Esophagus muscularis mucosa (tissue), 4 donors: ENCODE measurements around the gene ALDOB. TPM values are rescaled to one million over a fixed set of nuclear protein-coding genes. Genes with fewer than 3 reads are reported as not detected.

Source experiments
- DNase-seq: peaks from one replicate; pipeline ENCODE4 v3.0.0-alpha.2; 2017; ENCODE audit errors: extremely low spot score
- H3K27ac ChIP-seq, 4 donors: fragments of 200-600 bp; sonication (generic); replicated peaks in 1 of 4; 1 replicate in 3 of 4; 2 replicates in 1 of 4; pipeline ENCODE4 v1.5.1; 2016 to 2019; ENCODE audit warnings: mild to moderate bottlenecking in 1 of 4
- H3K27me3 ChIP-seq, 4 donors: fragments of 200-600 bp; sonication (generic); one replicate each; pipeline versions ENCODE4 v1.5.1 to v1.6.0; 2016 to 2019
- H3K36me3 ChIP-seq, 4 donors: fragments of 200-600 bp; sonication (generic); one replicate each; pipeline ENCODE4 v1.5.1; 2016 to 2019
- H3K4me1 ChIP-seq, 4 donors: fragments of 200-600 bp; sonication (generic); one replicate each; pipeline ENCODE4 v1.5.1; 2016 to 2019
- H3K4me3 ChIP-seq, 4 donors: fragments of 200-600 bp; sonication (generic); 1 replicate in 2 of 4; 2 replicates in 2 of 4; pipeline ENCODE4 v1.5.1; 2016 to 2019; ENCODE audit warnings: mild to moderate bottlenecking in 4 of 4, moderate library complexity in 1 of 4
- H3K9me3 ChIP-seq, 4 donors: fragments of 200-600 bp; sonication (generic); 1 replicate in 3 of 4; 2 replicates in 1 of 4; pipeline ENCODE4 v1.5.1; 2016 to 2019
- EP300 ChIP-seq: sonication (generic); formaldehyde crosslinking; IDR thresholded peaks from one replicate; pipeline ENCODE4 v1.6.1; 2017; ENCODE audit warnings: antibody characterized with exemption
- POLR2A ChIP-seq: fragments of 450-650 bp; IDR thresholded peaks from one replicate; pipeline ENCODE4 v1.6.1; 2017; ENCODE audit warnings: antibody characterized with exemption, moderate library complexity, mild to moderate bottlenecking, low read depth
- POLR2AphosphoS5 ChIP-seq, 2 donors: sonication (generic); formaldehyde crosslinking; IDR thresholded peaks; one replicate each; pipeline ENCODE4 v1.6.1; 2017; ENCODE audit warnings: antibody characterized with exemption in 2 of 2
- WGBS: methylation state at CpG from one replicate; pipeline ENCODE4 v1.1.5; 2018; 5-methylcytosine and 5-hydroxymethylcytosine counted together
- intact Hi-C: fragments of 100-400 bp; cut with DNase I; formaldehyde crosslinking; loops from one replicate; pipeline ENCODE4 v1.15.1; 2023
- total RNA-seq, 4 donors: library from RNA; depleted of rRNA; stranded (reverse); fragments of >200 nt; gene quantifications; one replicate each; pipeline versions ENCODE4 v1.1.0 to v1.2.1, GENCODE V29; 2016
- TF ChIP-seq, protein P1 (sequence below), 3 experiments: fragments of 200-600 bp in 2 of 3; fragments of 450-650 bp in 1 of 3; sonication (generic) in 2 of 3; IDR thresholded peaks; one replicate each; pipeline ENCODE4 v1.5.1; 2017 to 2019; ENCODE audit warnings: antibody characterized with exemption in 3 of 3, mild to moderate bottlenecking in 2 of 3, moderate library complexity in 1 of 3

Gene ALDOB
- total RNA-seq, 4 donors from 2014 or later, result 0.23 to 0.33 TPM; not detected in 2

DNA sequence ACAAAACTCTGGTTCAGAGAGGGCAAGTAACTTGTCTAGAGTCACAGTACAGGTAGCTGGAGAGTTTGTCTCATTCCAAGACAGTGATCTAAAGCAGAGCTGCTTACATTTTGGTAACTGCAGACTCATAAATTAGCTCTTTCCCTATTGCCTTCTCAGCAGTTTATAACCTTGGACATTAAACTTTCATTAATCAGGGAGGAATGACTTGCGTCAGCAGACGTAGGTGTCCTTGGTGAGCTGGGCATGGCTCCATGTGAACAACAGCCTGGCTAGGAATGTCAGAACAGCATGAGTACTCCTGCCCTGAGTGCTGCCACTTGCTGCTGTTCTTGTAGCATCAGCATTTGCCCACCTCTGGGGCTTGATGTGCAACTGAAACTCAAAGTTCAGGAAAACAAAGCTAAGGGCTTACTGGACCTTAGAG, 2.2 kb upstream of the ALDOB start:
- WGBS, result 44% methylated on average over 2 of the region's 2 CpGs

DNA sequence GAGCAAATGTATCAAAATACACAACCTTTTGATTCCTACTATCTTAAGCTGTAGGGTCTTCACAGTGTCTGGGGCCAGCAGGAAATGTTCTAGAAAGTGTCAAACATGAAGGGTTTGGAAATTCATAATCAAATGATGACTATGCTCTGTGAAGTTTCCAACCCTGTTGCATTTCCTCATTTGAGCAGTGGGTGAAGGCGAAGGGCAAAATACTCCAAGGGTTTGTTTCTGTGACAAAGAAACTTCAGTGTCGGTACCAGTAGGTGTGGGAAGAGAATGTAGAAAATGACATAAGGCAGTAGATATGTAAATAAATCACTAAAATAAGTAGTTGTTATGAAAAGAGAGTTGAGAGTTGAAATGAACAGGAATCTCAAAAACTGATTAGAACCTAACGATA, 576 bp downstream of the ALDOB start:
- H3K9me3 ChIP-seq, result no peaks in the 10 kb centered on the region
- no peaks in the 10 kb centered on the region for H3K36me3 ChIP-seq
- intact Hi-C loops, result no loop called here
- TF ChIP-seq, protein P1, sequence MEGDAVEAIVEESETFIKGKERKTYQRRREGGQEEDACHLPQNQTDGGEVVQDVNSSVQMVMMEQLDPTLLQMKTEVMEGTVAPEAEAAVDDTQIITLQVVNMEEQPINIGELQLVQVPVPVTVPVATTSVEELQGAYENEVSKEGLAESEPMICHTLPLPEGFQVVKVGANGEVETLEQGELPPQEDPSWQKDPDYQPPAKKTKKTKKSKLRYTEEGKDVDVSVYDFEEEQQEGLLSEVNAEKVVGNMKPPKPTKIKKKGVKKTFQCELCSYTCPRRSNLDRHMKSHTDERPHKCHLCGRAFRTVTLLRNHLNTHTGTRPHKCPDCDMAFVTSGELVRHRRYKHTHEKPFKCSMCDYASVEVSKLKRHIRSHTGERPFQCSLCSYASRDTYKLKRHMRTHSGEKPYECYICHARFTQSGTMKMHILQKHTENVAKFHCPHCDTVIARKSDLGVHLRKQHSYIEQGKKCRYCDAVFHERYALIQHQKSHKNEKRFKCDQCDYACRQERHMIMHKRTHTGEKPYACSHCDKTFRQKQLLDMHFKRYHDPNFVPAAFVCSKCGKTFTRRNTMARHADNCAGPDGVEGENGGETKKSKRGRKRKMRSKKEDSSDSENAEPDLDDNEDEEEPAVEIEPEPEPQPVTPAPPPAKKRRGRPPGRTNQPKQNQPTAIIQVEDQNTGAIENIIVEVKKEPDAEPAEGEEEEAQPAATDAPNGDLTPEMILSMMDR (IDR thresholded peaks at IDR 0.05), result no peak
- TF ChIP-seq EP300 (no peak), POLR2AphosphoS5 (IDR thresholded peaks at IDR 0.05) (no peak), POLR2A (no peak)
- H3K27ac ChIP-seq, result no peak overlapping the region
- peaks cover 3 to 11% (median 8%) of the 10 kb centered on the region in 4 donors for H3K4me1 ChIP-seq
- DNase-seq, result no peak
- 64% methylated on average over 3 of the region's 3 CpGs for WGBS
- H3K27me3 ChIP-seq, result peaks cover 0 to under 1% (median 0%) of the 10 kb centered on the region in 4 donors
- H3K4me3 ChIP-seq, result no peak overlapping the region

More for the DNA sequence above, 2.2 kb upstream of the ALDOB start:
- Histone ChIP-seq H3K4me1 (peaks cover 5 to 11% (median 8%) of the 10 kb centered on the region in 4 donors), H3K27me3 (peaks cover 0 to 3% (median 0%) of the 10 kb centered on the region in 4 donors), H3K36me3 (no peaks in the 10 kb centered on the region), H3K4me3 (no peak overlapping the region), H3K9me3 (no peaks in the 10 kb centered on the region), H3K27ac (no peak overlapping the region)
- TF ChIP-seq EP300 (no peak), POLR2AphosphoS5 (IDR thresholded peaks at IDR 0.05) (peak; percentile 40 to 52)
- TF ChIP-seq, protein P1 (IDR thresholded peaks at IDR 0.05), result no peak
- DNase-seq, result no peak
- intact Hi-C loops, result no loop called here

DNA sequence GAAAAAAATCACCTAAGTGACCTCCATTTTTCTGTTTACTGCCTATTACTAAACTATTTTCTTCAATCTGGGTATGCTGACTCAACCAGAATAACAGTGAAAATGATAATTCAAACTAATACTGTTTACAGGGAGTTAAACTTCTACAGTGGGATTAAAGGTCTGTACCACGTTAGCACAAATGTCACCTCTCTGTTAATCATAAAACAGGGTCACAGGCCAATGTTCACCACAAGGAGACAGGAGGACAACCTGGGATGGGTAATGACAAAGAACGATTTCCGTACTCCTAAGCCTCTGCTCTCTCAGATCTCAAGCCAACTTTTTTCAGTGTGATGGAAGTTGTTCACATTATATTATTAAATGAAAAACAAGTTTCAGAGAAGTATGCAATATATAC, 2.3 kb downstream of the ALDOB start:
- WGBS, result 89% methylated on average over 3 of the region's 3 CpGs
- intact Hi-C loops, result no loop called here
- TF ChIP-seq, protein P1 (IDR thresholded peaks at IDR 0.05), result no peak
- TF ChIP-seq EP300, result no peak
- no peak for TF ChIP-seq POLR2AphosphoS5 (IDR thresholded peaks at IDR 0.05)
- TF ChIP-seq POLR2A, result no peak

DNA sequence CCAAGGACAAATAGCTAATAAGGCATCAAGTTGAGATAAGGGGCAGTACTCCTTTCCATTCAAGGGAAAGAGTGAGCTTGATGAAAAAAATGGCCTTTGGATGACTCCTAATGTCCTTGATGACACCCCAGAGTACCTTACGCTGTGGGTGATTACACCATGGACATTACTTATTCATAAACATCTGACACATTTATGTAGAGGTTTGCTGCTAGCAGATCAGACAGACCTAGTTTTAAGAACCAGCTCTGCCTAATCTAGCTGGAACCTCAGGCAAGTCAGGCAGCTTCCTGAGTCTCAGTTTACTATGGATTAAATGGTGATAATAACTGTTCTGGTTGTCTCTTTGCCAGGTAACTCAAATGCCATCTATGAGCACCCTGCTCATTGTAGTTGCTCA, 2.8 kb downstream of the ALDOB start:
- no peak overlapping the region for H3K27ac ChIP-seq
- TF ChIP-seq, protein P1 (IDR thresholded peaks at IDR 0.05), result no peak
- TF ChIP-seq EP300 (no peak), POLR2A (no peak), POLR2AphosphoS5 (IDR thresholded peaks at IDR 0.05) (no peak)
- 88% methylated on average over 1 of the region's 1 CpG for WGBS

More for the DNA sequence above, 2.3 kb downstream of the ALDOB start:
- Histone ChIP-seq H3K4me3 (no peak overlapping the region), H3K36me3 (no peaks in the 10 kb centered on the region), H3K9me3 (no peaks in the 10 kb centered on the region), H3K4me1 (peaks cover 3 to 11% (median 8%) of the 10 kb centered on the region in 4 donors), H3K27ac (no peak overlapping the region), H3K27me3 (no peaks in the 10 kb centered on the region)
- DNase-seq, result no peak

DNA sequence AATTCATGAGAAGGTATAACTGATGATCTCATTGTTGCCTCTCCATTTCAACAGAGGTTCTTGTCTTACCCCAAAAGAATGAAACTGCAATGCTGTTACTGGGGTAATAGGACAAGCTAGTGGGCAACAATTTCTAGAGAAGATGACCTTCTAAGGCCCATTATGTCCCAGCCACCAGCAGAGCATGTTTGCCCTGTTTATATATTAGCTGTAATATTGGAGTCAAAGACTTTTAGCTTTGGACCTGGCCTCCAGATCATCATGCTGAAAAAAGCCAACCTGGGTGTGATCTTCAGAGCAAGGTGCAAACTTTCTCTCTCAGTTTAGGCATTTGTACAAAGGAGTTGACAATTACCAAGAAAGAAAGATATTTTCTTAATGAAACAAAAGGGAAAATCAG, 3.4 kb downstream of the ALDOB start:
- Histone ChIP-seq H3K4me1 (peaks cover 0 to 1% (median under 1%) of the 10 kb centered on the region in 4 donors), H3K4me3 (no peak overlapping the region), H3K27me3 (no peaks in the 10 kb centered on the region), H3K27ac (no peak overlapping the region), H3K36me3 (no peaks in the 10 kb centered on the region), H3K9me3 (no peaks in the 10 kb centered on the region)
- no peak for TF ChIP-seq EP300
- no peak for TF ChIP-seq POLR2A
- no peak for TF ChIP-seq POLR2AphosphoS5 (IDR thresholded peaks at IDR 0.05)
- TF ChIP-seq, protein P1 (IDR thresholded peaks at IDR 0.05), result no peak
- DNase-seq, result no peak
- intact Hi-C loops, result no loop called here

More for the DNA sequence above, 2.8 kb downstream of the ALDOB start:
- no peak for DNase-seq
- Histone ChIP-seq H3K27me3 (no peaks in the 10 kb centered on the region), H3K9me3 (no peaks in the 10 kb centered on the region), H3K4me3 (no peak overlapping the region), H3K4me1 (peaks cover 3 to 7% (median 5%) of the 10 kb centered on the region in 4 donors), H3K36me3 (no peaks in the 10 kb centered on the region)
- intact Hi-C loops, result no loop called here
